ENCODE results near the gene PSRC1.

PSRC1 gene

DNA sequence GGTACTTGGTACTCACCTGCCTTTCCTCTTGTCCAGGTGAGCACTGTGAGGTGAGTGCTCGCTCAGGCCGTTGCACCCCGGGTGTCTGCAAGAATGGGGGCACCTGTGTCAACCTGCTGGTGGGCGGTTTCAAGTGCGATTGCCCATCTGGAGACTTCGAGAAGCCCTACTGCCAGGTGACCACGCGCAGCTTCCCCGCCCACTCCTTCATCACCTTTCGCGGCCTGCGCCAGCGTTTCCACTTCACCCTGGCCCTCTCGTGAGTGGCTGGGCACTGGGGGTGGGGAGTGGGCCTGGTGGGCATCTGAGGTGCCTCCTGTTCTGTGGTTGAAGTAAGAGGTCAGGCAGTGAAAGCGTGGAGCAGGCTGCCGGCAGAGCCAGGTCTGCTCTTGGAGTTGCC, 21.9 kb downstream of the PSRC1 start:
- FAIRE-seq = no peak
- no peak for DNase-seq (ENCODE audit: insufficient read length, low spot score)

GRCh38 chr1:109259674-109260557, 23.0 kb downstream of the PSRC1 start:
- FAIRE-seq = no peak

DNA sequence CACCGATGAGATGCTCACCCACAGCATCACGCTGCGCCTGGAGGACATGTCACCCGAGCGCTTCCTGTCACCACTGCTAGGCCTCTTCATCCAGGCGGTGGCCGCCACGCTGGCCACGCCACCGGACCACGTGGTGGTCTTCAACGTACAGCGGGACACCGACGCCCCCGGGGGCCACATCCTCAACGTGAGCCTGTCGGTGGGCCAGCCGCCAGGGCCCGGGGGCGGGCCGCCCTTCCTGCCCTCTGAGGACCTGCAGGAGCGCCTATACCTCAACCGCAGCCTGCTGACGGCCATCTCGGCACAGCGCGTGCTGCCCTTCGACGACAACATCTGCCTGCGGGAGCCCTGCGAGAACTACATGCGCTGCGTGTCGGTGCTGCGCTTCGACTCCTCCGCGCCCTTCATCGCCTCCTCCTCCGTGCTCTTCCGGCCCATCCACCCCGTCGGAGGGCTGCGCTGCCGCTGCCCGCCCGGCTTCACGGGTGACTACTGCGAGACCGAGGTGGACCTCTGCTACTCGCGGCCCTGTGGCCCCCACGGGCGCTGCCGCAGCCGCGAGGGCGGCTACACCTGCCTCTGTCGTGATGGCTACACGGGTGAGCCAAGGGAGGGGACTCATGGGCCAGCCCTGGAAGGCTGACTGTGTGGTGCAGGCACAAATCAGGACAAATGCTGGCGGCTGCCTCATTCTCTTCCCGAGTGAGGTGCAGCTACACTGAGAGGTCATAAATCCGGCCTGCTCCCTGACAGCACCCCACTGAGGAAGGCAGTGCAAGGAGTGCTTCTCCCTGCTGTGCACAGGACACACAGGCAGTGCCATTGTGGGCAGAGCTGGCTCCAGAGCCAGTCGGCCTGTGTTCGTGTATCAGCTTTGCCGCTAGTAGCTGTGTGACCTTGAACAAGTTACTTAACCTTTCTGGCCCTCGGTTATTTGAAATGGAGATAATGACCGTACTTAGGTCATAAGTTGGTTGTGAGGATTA, 24.2 kb downstream of the PSRC1 start:
- FAIRE-seq (no peak), DNase-seq (ENCODE audit: insufficient read length, low spot score) (no peak)

More at GRCh38 chr1:109259674-109260557, 23.0 kb downstream of the PSRC1 start:
- DNase-seq (ENCODE audit: insufficient read length, low spot score) = no peak

- no peak for DNase-seq (ENCODE audit: insufficient read length, low spot score)
- FAIRE-seq = no peak
Observed at GRCh38 chr1:109257682-109258421, 25.1 kb downstream of the PSRC1 start.

DNA sequence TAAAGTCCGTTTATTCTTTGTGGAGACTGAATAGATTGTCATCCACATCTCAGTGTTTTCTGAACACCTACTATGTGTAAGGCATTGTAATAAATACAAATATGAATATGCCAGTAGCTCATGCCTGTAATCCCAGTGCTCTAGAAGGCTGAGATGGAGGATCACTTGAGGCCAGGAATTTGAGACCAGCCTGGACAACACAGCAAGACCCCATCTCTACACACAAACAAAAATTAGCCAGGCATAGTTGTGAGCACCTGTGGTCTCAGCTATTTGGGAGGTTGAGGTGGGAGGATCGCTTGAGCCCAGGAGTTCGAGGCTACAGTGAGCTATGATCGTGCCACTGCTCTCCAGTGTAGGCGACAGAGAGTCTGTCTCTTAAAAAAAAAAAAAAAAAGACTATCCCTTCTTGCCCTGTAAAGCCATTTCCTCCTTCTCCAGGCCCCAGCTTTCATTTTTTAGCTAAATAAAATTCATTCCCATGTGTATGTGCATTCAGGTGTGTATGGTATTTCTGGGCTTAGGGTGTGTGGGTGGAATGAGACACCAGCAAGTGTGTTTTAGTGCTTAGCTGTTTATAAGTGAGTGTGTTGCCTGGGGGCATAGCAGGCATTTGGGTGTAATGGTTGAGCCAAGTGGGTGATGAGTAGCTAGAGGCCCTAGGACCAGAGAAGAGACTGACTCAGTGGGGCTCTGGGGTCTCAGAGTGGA, 25.8 kb downstream of the PSRC1 start:
- DNase-seq (ENCODE audit: insufficient read length, low spot score) = no peak
- FAIRE-seq = no peak

DNA sequence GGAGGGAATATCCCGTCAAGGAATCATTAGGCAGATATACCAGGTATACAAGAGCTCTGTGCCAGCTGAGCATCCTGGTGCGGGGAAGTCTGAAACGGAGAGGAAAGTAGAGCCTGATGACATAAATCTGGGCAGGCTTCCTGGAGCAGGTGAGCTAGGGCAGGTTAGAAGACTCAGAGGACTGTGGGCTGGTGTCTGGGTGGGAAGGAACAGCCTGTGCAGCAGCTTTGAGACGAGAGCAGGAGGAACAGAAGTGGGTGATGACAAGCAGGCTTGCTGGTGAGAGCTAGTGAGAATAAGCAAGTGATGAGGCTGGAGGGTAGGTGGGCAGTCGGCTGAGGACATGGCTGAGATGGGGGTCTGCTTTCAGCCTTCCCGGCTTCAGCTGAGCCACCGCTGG, 26.9 kb downstream of the PSRC1 start:
- DNase-seq (ENCODE audit: insufficient read length, low spot score) (no peak), FAIRE-seq (no peak)

DNA sequence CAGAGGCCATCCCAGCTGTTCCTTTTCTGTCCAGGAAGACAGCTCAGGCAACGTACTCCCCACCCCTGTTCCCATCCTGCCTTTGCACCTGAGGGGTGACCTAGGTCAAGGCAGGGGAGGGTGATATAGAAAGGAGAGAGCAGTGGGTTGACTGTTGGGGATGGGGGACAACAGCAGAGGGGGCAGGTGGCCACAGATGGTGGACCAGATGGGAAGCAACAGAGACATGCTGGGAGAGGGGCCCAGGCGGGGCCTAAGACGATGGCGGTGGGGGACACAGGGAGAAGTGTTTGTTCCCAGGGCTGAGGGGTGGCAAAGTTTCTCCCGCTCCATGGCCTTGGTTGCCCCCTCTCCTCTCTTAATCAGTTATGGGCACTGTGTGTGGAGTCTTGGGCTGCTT, 27.3 kb downstream of the PSRC1 start:
- no peak for DNase-seq (ENCODE audit: insufficient read length, low spot score)
- FAIRE-seq = no peak

DNA sequence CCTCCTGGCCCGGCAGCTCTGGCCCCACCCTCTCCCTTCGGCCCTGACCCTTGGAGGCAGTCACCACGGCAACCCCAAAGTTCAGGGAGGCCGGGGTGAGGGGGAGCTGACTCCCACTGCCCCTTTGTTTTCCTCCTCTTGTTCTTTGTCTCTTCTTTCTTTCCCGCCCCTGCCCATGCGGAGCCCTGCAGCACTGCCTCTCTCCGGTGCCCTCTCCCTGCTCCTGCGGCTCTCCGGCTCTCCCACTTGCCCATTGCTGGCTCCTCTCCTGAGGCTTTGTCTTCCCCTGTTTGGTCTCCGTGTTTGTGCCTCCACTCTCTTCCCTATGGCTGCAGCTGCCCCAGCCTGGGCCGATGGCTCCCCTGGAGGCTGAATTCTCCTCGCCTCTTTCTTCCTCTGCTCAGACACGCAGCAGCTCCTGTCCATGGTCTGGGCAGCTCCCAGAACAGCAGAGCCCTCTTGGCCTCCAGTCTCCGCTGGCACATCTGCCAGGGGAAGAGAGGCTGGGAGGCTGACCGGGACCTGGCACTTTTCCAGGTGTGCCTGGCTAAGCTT, 27.8 kb downstream of the PSRC1 start:
- DNase-seq (ENCODE audit: insufficient read length, low spot score) (no peak), FAIRE-seq (no peak)

- FAIRE-seq (no peak), DNase-seq (ENCODE audit: insufficient read length, low spot score) (no peak)
Observed at GRCh38 chr1:109254621-109255096, 28.3 kb downstream of the PSRC1 start.

DNA sequence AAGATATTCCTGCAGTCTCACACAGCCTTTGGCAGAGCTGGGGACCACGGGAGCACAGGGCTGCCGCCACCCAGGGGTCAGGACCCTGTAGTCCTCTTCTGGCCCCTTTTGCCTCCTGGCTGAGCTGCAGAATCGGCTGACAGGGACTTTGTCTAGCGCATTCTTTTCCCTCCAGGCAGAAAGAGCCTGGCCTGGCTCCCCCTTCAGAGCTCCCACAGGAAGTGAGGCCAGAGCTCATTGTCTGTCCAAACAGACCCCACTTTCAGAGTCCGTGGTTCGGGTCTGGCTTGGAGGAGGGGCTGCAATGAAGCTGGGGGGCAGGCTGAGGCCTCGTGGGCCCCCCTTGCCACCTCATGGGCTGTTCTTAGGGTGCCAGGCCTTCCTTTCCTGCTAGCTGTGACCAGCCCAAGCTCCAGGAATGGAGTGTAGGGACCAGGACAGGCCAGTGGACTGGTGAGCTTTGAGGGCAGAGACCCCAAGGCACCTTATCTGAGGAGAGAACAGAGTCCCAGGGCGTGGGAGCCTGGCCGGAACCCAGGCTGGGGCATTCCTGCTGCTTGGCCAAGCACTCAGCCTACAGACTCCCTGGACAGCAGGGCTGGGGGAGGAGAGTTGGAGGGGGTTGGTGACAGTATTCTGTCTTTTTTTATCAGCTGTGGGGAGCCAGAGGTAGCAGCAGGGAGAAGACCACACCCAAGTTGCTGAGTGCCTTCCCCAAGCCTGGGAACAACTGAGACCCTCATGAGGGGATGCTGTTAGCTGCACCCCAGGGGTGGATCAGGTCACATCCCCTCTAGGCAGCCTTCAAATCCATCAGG, 28.9 kb downstream of the PSRC1 start:
- FAIRE-seq (no peak), DNase-seq (ENCODE audit: insufficient read length, low spot score) (no peak)

DNA sequence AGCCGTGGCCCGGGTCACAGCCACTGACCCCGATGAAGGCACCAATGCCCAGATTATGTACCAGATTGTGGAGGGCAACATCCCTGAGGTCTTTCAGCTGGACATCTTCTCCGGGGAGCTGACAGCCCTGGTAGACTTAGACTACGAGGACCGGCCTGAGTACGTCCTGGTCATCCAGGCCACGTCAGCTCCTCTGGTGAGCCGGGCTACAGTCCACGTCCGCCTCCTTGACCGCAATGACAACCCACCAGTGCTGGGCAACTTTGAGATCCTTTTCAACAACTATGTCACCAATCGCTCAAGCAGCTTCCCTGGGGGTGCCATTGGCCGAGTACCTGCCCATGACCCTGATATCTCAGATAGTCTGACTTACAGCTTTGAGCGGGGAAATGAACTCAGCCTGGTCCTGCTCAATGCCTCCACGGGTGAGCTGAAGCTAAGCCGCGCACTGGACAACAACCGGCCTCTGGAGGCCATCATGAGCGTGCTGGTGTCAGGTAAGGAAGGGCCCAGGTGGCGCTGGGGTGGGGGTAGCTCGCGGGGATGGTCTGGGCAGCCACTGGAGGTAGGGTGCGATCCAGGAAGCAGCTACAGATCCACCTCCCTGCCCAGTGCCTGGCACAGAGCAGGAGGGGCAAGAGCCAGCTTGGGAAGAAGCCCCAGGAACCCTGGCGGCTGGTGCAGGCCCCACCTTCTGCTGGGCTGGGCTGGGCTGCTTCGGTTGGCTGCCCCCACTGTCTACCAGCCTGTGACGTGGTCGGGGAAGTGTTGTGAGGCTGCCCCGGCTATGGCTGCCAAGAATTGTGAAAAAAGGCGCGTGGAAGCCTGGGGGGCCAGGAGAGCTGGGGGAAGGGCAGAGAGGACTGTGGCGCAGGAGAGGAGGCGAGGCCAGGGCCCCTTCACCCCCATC, 29.8 kb downstream of the PSRC1 start:
- DNase-seq (ENCODE audit: insufficient read length, low spot score) (no peak), FAIRE-seq (no peak)

GRCh38 chr1:109252167-109252892, 30.6 kb downstream of the PSRC1 start:
- no peak for DNase-seq (ENCODE audit: insufficient read length, low spot score)
- no peak for FAIRE-seq

DNA sequence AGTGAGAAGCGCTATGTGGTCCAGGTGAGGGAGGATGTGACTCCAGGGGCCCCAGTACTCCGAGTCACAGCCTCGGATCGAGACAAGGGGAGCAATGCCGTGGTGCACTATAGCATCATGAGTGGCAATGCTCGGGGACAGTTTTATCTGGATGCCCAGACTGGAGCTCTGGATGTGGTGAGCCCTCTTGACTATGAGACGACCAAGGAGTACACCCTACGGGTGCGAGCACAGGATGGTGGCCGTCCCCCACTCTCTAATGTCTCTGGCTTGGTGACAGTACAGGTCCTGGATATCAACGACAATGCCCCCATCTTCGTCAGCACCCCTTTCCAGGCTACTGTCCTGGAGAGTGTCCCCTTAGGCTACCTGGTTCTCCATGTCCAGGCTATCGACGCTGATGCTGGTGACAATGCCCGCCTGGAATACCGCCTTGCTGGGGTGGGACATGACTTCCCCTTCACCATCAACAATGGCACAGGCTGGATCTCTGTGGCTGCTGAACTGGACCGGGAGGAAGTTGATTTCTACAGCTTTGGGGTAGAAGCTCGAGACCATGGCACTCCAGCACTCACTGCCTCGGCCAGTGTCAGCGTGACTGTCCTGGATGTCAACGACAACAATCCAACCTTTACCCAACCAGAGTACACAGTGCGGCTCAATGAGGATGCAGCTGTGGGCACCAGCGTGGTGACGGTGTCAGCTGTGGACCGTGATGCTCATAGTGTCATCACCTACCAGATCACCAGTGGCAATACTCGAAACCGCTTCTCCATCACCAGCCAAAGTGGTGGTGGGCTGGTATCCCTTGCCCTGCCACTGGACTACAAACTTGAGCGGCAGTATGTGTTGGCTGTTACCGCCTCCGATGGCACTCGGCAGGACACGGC, 31.4 kb downstream of the PSRC1 start:
- FAIRE-seq (no peak), DNase-seq (ENCODE audit: insufficient read length, low spot score) (no peak)

- no peak for FAIRE-seq
- no peak for DNase-seq (ENCODE audit: insufficient read length, low spot score)
Observed at GRCh38 chr1:109250454-109251276, 32.3 kb downstream of the PSRC1 start.

DNA sequence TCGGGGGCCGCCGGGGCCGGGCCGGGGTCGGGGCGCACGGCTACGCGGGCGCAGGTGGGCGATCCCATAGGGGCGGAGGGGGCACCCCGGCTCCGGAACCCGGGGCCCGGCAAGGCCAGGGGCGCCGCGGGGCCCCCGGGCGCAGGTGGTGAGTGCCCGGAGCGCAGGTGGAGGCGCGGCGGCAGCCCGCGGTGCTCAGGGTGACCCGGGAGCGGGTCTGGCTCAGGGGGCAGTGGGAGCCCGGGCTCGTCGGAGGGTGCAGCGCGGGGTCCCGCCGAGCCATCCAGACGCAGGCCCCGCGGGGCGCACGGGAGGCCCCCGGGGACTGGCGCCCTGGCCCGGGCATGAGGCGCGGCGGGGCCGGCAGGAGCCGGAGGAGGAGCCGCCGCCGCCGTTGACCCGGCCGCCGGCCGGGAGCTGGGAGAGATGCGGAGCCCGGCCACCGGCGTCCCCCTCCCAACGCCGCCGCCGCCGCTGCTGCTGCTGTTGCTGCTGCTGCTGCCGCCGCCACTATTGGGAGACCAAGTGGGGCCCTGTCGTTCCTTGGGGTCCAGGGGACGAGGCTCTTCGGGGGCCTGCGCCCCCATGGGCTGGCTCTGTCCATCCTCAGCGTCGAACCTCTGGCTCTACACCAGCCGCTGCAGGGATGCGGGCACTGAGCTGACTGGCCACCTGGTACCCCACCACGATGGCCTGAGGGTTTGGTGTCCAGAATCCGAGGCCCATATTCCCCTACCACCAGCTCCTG, 33.1 kb downstream of the PSRC1 start:
- DNase-seq (ENCODE audit: insufficient read length, low spot score) = no peak

More for the DNA sequence above, 33.1 kb downstream of the PSRC1 start:
- no peak for FAIRE-seq
